Stimulated activated CD8-positive, alpha-beta memory T cell treated with anti-CD3 and anti-CD28 coated beads, Interleukin-7, amount 100 ng/mL, for 48 hours (primary cell): ENCODE data around the gene IGSF21.

Experiments used
- DNase-seq, 2 donors: peaks; one replicate each; pipeline ENCODE4 v3.0.0-alpha.2; 2020; ENCODE audit warnings: low read depth in 1 of 2; ENCODE audit errors: extremely low read depth in 1 of 2

Gene IGSF21

GRCh38 chr1:18292531-18292930 lies 184.9 kb downstream of the IGSF21 start:
- DNase-seq: no peak

DNA sequence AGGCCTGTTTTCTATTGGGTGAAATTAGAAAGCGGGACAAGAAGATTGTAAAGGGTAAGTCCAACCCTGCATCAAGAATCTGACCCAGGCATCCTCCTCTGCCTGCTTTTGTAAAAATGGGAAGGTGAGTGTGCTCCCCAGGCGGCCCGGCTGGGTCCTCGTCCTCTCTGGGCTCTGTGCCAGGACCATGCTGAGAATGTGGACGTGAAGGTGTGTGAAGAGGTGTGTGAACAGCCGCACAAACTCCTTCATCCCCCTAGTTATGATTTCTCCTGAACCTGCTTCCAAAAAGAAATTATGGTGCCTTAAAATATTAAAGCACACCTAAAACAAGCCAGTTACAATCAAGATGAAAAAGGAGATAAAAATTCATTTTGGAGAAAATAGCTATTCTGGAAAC lies 185.7 kb downstream of the IGSF21 start:
- DNase-seq: no peak

DNA sequence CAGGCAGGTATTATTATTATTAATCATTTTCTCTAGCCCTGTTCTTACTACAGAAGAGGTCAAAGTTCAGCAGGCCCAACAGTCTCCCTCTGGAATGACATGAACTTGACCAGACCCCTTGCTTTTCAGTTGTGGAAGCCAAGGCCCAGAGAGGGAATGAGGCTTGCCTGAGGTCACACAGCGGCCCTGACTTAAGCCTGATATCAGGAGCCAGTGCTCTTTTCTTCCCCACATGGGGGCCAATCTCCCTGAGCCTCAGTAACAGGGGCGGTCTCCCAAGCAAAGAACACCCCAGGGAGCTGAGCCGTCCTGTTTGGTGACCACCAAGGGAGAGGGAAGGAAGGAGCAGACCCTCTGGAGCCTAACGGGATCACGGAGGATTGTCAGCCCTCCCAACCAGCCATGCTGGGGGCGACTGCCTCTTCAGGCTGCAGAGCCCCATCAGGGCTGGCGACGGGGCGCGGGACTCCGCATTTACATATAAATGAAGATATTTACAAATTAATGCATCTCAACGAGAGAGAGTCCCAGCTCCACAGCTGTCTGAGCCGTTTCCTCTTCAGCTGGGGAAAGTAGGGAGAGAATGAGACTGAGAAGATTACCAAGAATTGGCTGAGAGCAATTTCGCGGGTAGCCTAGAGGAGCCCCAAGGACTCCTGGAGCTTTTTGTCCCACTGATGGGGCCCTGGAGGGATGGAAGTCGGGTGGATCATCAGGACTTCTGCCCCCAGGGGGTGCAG lies 187.0 kb downstream of the IGSF21 start:
- no peak for DNase-seq

- no peak for DNase-seq
Observed at GRCh38 chr1:18297896-18298648, 190.5 kb downstream of the IGSF21 start.

GRCh38 chr1:18299441-18300338 lies 192.1 kb downstream of the IGSF21 start:
- DNase-seq: no peak

DNA sequence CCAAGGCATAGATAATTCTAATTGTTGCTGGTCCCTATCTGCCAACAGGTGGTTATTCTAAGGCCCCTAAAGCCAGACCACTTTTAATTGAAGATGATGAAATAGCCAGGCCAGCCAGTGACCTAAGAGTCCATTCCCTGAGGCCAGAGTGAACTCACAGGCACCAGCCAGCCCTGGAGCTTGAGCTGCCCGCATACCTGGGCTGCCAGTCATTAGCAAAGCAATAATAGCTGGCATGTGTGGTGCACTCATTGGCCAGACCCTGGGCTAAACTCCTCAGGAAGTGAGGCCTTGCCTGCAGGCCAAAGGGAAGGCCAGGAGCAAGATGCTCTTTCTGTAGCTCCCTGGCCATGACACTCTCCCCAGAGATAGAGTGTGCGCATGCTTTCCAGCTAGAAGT lies 192.8 kb downstream of the IGSF21 start:
- DNase-seq: no peak

GRCh38 chr1:18302788-18303413 lies 195.3 kb downstream of the IGSF21 start:
- DNase-seq: peak in 1 of 2 donors; percentile 5

- no peak for DNase-seq
Observed at GRCh38 chr1:18304151-18304869, 196.7 kb downstream of the IGSF21 start.

GRCh38 chr1:18305182-18305795 lies 197.7 kb downstream of the IGSF21 start:
- no peak for DNase-seq

DNA sequence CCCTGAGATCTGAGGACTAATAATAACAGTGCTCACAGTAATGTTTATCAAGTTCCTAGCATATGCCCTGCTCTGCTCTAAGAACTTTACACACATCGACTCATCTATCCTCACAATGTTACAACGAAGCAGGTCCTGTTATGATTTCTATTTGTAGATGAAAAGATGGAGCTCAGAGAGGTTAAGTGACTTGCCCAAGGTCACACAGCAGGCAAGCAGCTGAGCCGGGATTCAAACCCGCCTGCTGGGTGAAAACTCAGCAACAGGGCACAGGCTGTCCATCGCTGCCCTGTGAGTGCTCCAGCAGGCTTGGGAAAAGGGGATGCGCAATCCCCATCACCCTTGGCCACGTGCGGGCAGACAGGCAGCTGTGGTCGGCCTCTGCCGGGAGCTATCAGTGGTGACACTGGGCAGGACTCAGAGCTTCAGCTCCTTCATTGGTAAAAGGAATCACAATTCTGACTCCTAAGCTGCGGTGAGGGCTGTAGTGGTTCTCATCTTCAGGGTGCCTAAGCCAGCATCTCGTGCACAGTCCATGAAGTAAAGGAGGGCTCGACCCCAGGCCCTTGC lies 199.8 kb downstream of the IGSF21 start:
- DNase-seq: no peak

GRCh38 chr1:18309552-18310155 lies 202.1 kb downstream of the IGSF21 start:
- DNase-seq: no peak

- DNase-seq: no peak
Observed at GRCh38 chr1:18312961-18313360, 205.4 kb downstream of the IGSF21 start.

GRCh38 chr1:18313523-18313922 lies 205.9 kb downstream of the IGSF21 start:
- no peak for DNase-seq

DNA sequence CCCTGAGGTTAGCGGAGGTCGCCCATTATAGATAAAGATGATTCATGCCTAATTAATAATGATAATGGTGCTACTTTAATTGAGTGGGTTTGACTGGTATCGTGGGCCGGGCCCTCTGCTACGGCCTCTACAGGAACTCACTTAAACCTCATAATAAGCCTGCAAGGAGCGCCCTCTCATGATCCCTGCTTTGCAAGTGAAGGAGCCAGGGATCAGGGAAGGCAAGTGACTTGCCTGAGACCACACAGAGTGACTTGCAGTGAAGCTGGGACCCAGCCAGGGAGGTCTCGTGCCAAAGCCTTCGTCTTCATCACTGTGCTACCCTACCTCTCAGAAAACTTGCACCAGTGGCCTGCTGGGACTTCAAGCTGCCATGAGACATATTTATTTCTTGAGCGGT lies 206.8 kb downstream of the IGSF21 start:
- DNase-seq: no peak

- DNase-seq: no peak
Observed at GRCh38 chr1:18315449-18315848, 207.9 kb downstream of the IGSF21 start.

DNA sequence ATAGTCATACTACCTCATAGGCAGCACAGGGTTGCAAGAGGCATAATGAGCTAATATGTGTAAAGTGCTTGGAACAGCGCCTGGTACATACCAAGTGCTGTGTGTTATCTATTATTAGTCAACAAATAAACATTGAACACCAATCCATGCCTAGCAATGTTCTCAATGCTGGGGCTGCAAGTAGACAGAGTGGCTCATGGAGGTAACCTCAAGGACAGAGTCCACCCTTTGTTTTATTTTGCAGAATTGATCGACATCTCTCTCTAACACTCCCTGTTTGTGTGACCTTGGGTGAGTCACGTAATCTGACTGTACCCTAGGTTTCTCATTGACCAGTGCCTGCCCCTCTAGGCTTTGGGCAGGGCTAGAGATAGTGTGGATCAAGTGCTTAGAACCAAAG lies 209.2 kb downstream of the IGSF21 start:
- no peak for DNase-seq

GRCh38 chr1:18319099-18319498 lies 211.5 kb downstream of the IGSF21 start:
- DNase-seq: no peak

DNA sequence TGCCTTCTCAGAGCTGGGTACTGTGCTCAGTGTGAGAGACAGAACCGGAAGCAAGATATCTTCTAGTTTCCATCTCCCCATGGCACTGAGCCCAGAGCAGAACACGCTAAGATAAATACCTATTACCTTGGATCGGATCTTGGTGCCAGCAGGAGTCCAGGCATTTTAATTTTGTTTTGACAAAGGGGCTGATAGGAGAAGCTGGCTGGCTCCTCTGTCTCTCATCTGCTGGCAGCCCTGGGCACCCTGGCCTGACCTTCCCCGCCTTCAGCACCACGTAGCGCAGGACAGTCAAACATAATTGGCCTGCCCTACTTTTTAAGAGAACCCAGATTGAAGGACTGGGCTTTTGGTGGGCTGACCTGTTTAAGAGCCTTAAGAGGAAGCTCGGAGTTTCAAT lies 212.5 kb downstream of the IGSF21 start:
- DNase-seq: no peak

DNA sequence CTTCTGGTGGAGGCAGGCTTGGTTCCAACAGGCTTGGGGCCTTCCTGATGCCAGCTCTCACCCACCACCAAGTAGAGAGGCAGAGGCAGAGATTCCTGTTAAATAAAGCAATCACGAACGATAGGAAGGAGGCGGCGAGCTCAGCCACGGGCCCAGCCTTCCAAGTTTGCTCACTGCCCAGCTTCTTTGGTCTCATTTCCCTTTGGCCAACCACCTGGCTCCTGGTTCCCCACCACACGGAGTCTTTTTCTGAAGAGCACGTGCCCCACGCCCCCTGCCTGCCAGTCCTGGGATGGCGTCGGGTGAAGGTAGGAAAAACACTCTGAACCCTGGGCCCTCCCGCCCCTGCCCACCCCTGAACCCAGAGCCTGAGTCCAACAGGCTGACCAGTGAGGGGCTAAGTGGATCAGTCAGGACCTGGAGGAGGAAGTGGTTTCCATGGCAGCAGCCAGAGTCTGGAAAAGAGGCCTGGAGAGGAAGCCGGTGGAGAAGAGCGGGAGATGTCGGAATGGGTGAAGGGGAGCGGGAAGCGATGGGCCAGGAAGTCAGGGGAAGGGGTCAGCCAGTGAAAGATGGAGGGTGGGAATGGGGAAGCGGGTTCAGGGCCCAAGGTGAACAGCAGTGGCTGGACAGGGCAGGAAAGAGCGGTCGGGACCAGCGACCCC lies 214.9 kb downstream of the IGSF21 start:
- DNase-seq: no peak
